MCF 10A (cell line): Measurements from ENCODE around the gene KIRREL3. TPM values are rescaled to one million over a fixed set of nuclear protein-coding genes. Genes with fewer than 3 reads are reported as not detected.
"Not testable (repeated sequence)": the region's sequence is repeated elsewhere in the genome, so short reads cannot be mapped to it uniquely, and the experiment has no call there.

ENCODE experiments used
- BruUV-seq: library from RNA; stranded (reverse); fragments of 400-500 nt; replicated peaks from 2 replicates; lab custom pipeline; 2021; lab: Mats Ljungman, UMichigan
- CTCF ChIA-PET: fragments of 300-600 bp; sonication (Branson Sonifier 250); formaldehyde crosslinking; extraction: SDS; loops from one replicate; lab custom pipeline; 2021; ENCODE audit warnings: antibody characterized with exemption, inconsistent platforms; lab: Yijun Ruan, JAX
- POLR2A ChIA-PET: fragments of 300-600, 350-650 bp; sonication (Branson Sonifier 250); formaldehyde crosslinking; extraction: SDS; loops from one replicate; lab custom pipeline; 2020; ENCODE audit warnings: antibody characterized with exemption, inconsistent platforms; lab: Yijun Ruan, JAX
- DNase-seq: peaks from one replicate; pipeline ENCODE4 v3.0.0-alpha.2; 2018; ENCODE audit not compliant: unreplicated experiment
- H3K27ac Mint-ChIP-seq: one replicate; pipeline ENCODE4 v1.8.0; 2022; ENCODE audit warnings: mild to moderate bottlenecking, low read depth, mixed read lengths; ENCODE audit not compliant: unreplicated experiment
- H3K27me3 Mint-ChIP-seq: one replicate; pipeline ENCODE4 v1.8.0; 2022; ENCODE audit warnings: mixed read lengths; ENCODE audit not compliant: insufficient read depth, unreplicated experiment
- H3K36me3 Mint-ChIP-seq: one replicate; pipeline ENCODE4 v1.8.0; 2022; ENCODE audit warnings: mild to moderate bottlenecking, moderate library complexity, mixed read lengths; ENCODE audit not compliant: insufficient read depth, unreplicated experiment
- H3K4me1 Mint-ChIP-seq: one replicate; pipeline ENCODE4 v1.8.0; 2022; ENCODE audit warnings: mixed read lengths; ENCODE audit not compliant: insufficient read depth, unreplicated experiment
- H3K4me3 Mint-ChIP-seq: one replicate; pipeline ENCODE4 v1.8.0; 2022; ENCODE audit warnings: mild to moderate bottlenecking, moderate library complexity, mixed read lengths; ENCODE audit not compliant: unreplicated experiment
- H3K9me3 Mint-ChIP-seq: one replicate; pipeline ENCODE4 v1.8.0; 2022; ENCODE audit warnings: mixed read lengths; ENCODE audit not compliant: unreplicated experiment
- CTCF ChIP-seq: fragments of 200-600 bp; IDR thresholded peaks from one replicate; pipeline ENCODE4 v1.8.0; 2022; ENCODE audit warnings: antibody characterized with exemption, mild to moderate bottlenecking; ENCODE audit not compliant: unreplicated experiment
- intact Hi-C: fragments of 100-400 bp; cut with micrococcal nuclease; formaldehyde crosslinking; loops from 2 replicates; pipeline ENCODE4 v1.14.1; 2022
- total RNA-seq: library from RNA; stranded (reverse); gene quantifications from 2 replicates; pipeline ENCODE4 v1.2.3, GENCODE V29; 2022

KIRREL3 gene
- total RNA-seq, 1 experiment from 2014 or later = not detected

- no peak overlapping the region for H3K27ac Mint-ChIP-seq
- peaks cover 26% of the 10 kb centered on the region for H3K9me3 Mint-ChIP-seq
- no peaks in the 10 kb centered on the region for H3K4me1 Mint-ChIP-seq
- no TSS peak for BruUV-seq
- ChIA-PET CTCF (no interaction called here), POLR2A (no interaction called here)
- DNase-seq = no peak
- intact Hi-C loops = no loop called here
- H3K36me3 Mint-ChIP-seq = no peaks in the 10 kb centered on the region
- H3K4me3 Mint-ChIP-seq = no peak overlapping the region
- TF ChIP-seq CTCF = no peak
- no peaks in the 10 kb centered on the region for H3K27me3 Mint-ChIP-seq
These were observed 43.9 kb downstream of the KIRREL3 start for GRCh38 chr11:126956635-126957034.

- H3K36me3 Mint-ChIP-seq, H3K27me3 Mint-ChIP-seq, BruUV-seq, H3K4me3 Mint-ChIP-seq, intact Hi-C loops, POLR2A ChIA-PET, H3K4me1 Mint-ChIP-seq, CTCF ChIA-PET, H3K27ac Mint-ChIP-seq, DNase-seq: not testable (repeated sequence)
- H3K9me3 Mint-ChIP-seq = peaks cover 17% of the 10 kb centered on the region
These were observed 48.0 kb downstream of the KIRREL3 start for GRCh38 chr11:126952533-126952932.

GRCh38 chr11:126951465-126951864 lies 49.1 kb downstream of the KIRREL3 start:
- peaks cover 16% of the 10 kb centered on the region for H3K9me3 Mint-ChIP-seq
- no TSS peak for BruUV-seq
- H3K27ac Mint-ChIP-seq = no peak overlapping the region
- ChIA-PET CTCF (no interaction called here), POLR2A (no interaction called here)
- DNase-seq = no peak
- intact Hi-C loops = no loop called here
- no peaks in the 10 kb centered on the region for H3K4me1 Mint-ChIP-seq
- no peaks in the 10 kb centered on the region for H3K36me3 Mint-ChIP-seq
- H3K27me3 Mint-ChIP-seq = no peaks in the 10 kb centered on the region
- H3K4me3 Mint-ChIP-seq = no peak overlapping the region
- no peak for TF ChIP-seq CTCF

GRCh38 chr11:126949066-126949891 lies 51.3 kb downstream of the KIRREL3 start:
- Mint-ChIP-seq H3K9me3 (peaks cover 7% of the 10 kb centered on the region), H3K36me3 (no peaks in the 10 kb centered on the region), H3K4me3 (no peak overlapping the region), H3K27ac (no peak overlapping the region), H3K27me3 (no peaks in the 10 kb centered on the region), H3K4me1 (no peaks in the 10 kb centered on the region)
- POLR2A ChIA-PET = no interaction called here
- intact Hi-C loops = no loop called here
- TF ChIP-seq CTCF = no peak
- no peak for DNase-seq
- CTCF ChIA-PET = interaction anchor here (0.5 to 0.6 kb wide), 2 partner anchors 23 to 84 kb away, joined by 3 read pairs; no protein-coding TSS in a partner anchor
- BruUV-seq = no TSS peak
